AG04450 (cell line): ENCODE measurements around the gene SLC38A9. TPM values are rescaled to one million over a fixed set of nuclear protein-coding genes. Genes with fewer than 3 reads are reported as not detected.
A peak's percentile ranks its signal among the peaks of the same experiment; 100 is the strongest.

ENCODE experiments used
- CTCF ChIA-PET: fragments of 300-600, 350-600 bp; formaldehyde crosslinking; extraction: SDS; loops from one replicate; lab custom pipeline; 2022; ENCODE audit warnings: antibody characterized with exemption, inconsistent platforms; lab: Charles Lee
- POLR2A ChIA-PET: fragments of 350-600 bp; formaldehyde crosslinking; extraction: SDS; loops from one replicate; lab custom pipeline; 2021; ENCODE audit warnings: antibody characterized with exemption, inconsistent platforms; lab: Yijun Ruan, JAX
- DNase-seq: peaks from one replicate; pipeline ENCODE4 v3.0.0-alpha.2; 2011; ENCODE audit warnings: low read depth, low spot score
- H3K27ac ChIP-seq: one replicate; pipeline ENCODE4 v1.5.1; 2012; ENCODE audit warnings: low read depth, low read length, control low read depth
- H3K27me3 ChIP-seq: one replicate; pipeline ENCODE4 v1.6.0; 2012; ENCODE audit warnings: low read length; ENCODE audit not compliant: control insufficient read depth, insufficient read depth
- H3K4me3 ChIP-seq: 2 replicates; pipeline ENCODE4 v1.5.1; 2011; ENCODE audit warnings: mild to moderate bottlenecking, low read depth, low read length, control low read depth
- H3K9me3 ChIP-seq: 2 replicates; pipeline ENCODE4 v1.5.1; 2012; ENCODE audit warnings: low read length; ENCODE audit not compliant: control insufficient read depth, insufficient read depth
- CTCF ChIP-seq: IDR thresholded peaks from 2 replicates; pipeline ENCODE4 v1.5.1; 2011; ENCODE audit warnings: low read depth, low read length, control low read depth, inconsistent platforms
- polyA plus RNA-seq: library from polyadenylated mRNA; depleted of rRNA; stranded (reverse); fragments of >200 nt; gene quantifications from 2 replicates; pipeline ENCODE4 v1.2.3, GENCODE V29; 2011

The SLC38A9 gene
- polyA plus RNA-seq, 1 experiment = 25.3 TPM

GRCh38 chr5:55671975-55672374 lies 40.1 kb downstream of the SLC38A9 start:
- TF ChIP-seq CTCF = no peak
- Histone ChIP-seq H3K27me3 (no peaks in the 10 kb centered on the region), H3K27ac (no peak overlapping the region), H3K9me3 (no peaks in the 10 kb centered on the region; the same call in 1 of the 2 replicates), H3K4me3 (no peak overlapping the region)
- ChIA-PET POLR2A (no interaction called here), CTCF (no interaction called here)
- DNase-seq = no peak

DNA sequence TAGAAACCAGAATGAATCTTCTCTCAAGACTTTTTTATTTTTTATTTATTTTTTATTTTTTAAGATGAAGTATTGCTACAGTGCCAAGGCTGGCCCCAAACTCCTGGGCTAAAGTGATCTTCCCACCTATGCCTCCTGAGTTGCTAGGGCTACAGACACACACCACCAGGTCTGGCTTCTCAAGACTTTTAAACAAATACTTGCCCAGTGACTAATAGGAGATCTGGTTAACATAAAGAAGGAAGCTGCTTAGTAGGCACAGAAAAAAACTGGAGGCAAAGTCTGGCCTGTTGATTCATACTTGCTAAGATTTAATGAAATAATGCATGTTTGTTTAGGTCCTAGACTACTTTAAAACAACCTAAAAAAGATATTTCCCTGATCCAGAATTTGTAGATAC lies 43.8 kb downstream of the SLC38A9 start:
- no peak overlapping the region for H3K4me3 ChIP-seq
- CTCF ChIA-PET = no interaction called here
- POLR2A ChIA-PET = no interaction called here
- no peak overlapping the region for H3K27ac ChIP-seq
- TF ChIP-seq CTCF = no peak
- no peaks in the 10 kb centered on the region; the same call in 1 of the 2 replicates for H3K9me3 ChIP-seq
- DNase-seq = peak; percentile 66
- no peaks in the 10 kb centered on the region for H3K27me3 ChIP-seq

GRCh38 chr5:55667938-55668337 lies 44.2 kb downstream of the SLC38A9 start:
- H3K27ac ChIP-seq = no peak overlapping the region
- POLR2A ChIA-PET = no interaction called here

DNA sequence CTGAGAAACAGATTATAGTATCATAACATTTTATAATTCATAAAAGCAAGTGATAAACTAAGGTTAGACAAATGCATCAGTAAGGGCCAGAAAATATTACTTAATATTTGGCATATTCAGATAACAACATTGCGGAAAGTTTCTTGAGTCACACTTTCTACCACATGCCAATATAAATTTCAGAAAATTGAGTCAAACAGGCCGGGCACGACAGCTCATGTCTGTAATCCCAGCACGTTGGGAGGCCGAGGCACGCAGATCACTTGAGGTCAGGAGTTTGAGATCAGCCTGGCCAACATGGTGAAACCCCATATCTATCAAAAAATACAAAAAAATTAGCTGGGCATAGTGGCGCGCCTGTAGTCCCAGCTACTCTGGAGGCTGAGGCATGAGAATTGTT lies 47.1 kb downstream of the SLC38A9 start:
- no peak overlapping the region for H3K27ac ChIP-seq
- ChIA-PET CTCF (no interaction called here), POLR2A (no interaction called here)
- no peak for TF ChIP-seq CTCF
- no peaks in the 10 kb centered on the region for H3K27me3 ChIP-seq
- no peak overlapping the region for H3K4me3 ChIP-seq
- no peak for DNase-seq
- no peaks in the 10 kb centered on the region for H3K9me3 ChIP-seq

More at GRCh38 chr5:55667938-55668337, 44.2 kb downstream of the SLC38A9 start:
- TF ChIP-seq CTCF = no peak
- no peak for DNase-seq
- Histone ChIP-seq H3K9me3 (no peaks in the 10 kb centered on the region; the same call in 1 of the 2 replicates), H3K4me3 (no peak overlapping the region), H3K27me3 (no peaks in the 10 kb centered on the region)
- CTCF ChIA-PET = no interaction called here

GRCh38 chr5:55657443-55657842 lies 54.7 kb downstream of the SLC38A9 start:
- TF ChIP-seq CTCF = no peak
- H3K27me3 ChIP-seq = no peaks in the 10 kb centered on the region
- POLR2A ChIA-PET = no interaction called here
- CTCF ChIA-PET = no interaction called here
- no peaks in the 10 kb centered on the region for H3K9me3 ChIP-seq
- H3K4me3 ChIP-seq = no peak overlapping the region
- no peak overlapping the region for H3K27ac ChIP-seq
- no peak for DNase-seq
